DMS53 (cell line): Measurements from ENCODE around the gene SWT1.
"Not testable (repeated sequence)": the region's sequence is repeated elsewhere in the genome, so short reads cannot be mapped to it uniquely, and the experiment has no call there.

Source experiments
- DNase-seq: peaks from one replicate; lab custom pipeline; 2025; lab: John Stamatoyannopoulos, UW

The SWT1 gene

GRCh38 chr1:185250063-185250462, 93.1 kb downstream of the SWT1 start:
- no peak for DNase-seq

GRCh38 chr1:185251928-185252327, 95.0 kb downstream of the SWT1 start:
- not testable (repeated sequence) for DNase-seq

GRCh38 chr1:185252404-185252803, 95.4 kb downstream of the SWT1 start:
- DNase-seq = not testable (repeated sequence)

GRCh38 chr1:185255595-185255994, 98.6 kb downstream of the SWT1 start:
- DNase-seq = not testable (repeated sequence)

- peak; percentile 70 for DNase-seq
Measured at GRCh38 chr1:185257116-185257949, 100.4 kb downstream of the SWT1 start.

GRCh38 chr1:185257950-185258208, 100.9 kb downstream of the SWT1 start:
- DNase-seq = no peak

GRCh38 chr1:185258676-185259075, 101.7 kb downstream of the SWT1 start:
- no peak for DNase-seq

GRCh38 chr1:185260611-185261010, 103.6 kb downstream of the SWT1 start:
- no peak for DNase-seq

GRCh38 chr1:185262151-185262550, 105.2 kb downstream of the SWT1 start:
- no peak for DNase-seq

- no peak for DNase-seq
Measured at GRCh38 chr1:185263292-185263691, 106.3 kb downstream of the SWT1 start.

- no peak for DNase-seq
Measured at GRCh38 chr1:185263780-185264179, 106.8 kb downstream of the SWT1 start.

- DNase-seq = no peak
Measured at GRCh38 chr1:185265314-185265713, 108.3 kb downstream of the SWT1 start.

GRCh38 chr1:185267301-185267700, 110.3 kb downstream of the SWT1 start:
- DNase-seq = no peak

GRCh38 chr1:185267701-185268100, 110.7 kb downstream of the SWT1 start:
- DNase-seq = no peak

- DNase-seq = no peak
Measured at GRCh38 chr1:185268352-185268751, 111.4 kb downstream of the SWT1 start.

- DNase-seq = no peak
Measured at GRCh38 chr1:185271921-185272320, 115.0 kb downstream of the SWT1 start.

GRCh38 chr1:185279571-185279970, 122.6 kb downstream of the SWT1 start:
- peak; percentile 12 for DNase-seq

GRCh38 chr1:185280589-185280988, 123.6 kb downstream of the SWT1 start:
- DNase-seq = no peak

GRCh38 chr1:185281245-185281644, 124.3 kb downstream of the SWT1 start:
- DNase-seq = peak; percentile 83

- no peak for DNase-seq
Measured at GRCh38 chr1:185284116-185284515, 127.1 kb downstream of the SWT1 start.

- DNase-seq = no peak
Measured at GRCh38 chr1:185284533-185285276, 127.7 kb downstream of the SWT1 start.

GRCh38 chr1:185287451-185287850, 130.5 kb downstream of the SWT1 start:
- DNase-seq = no peak

GRCh38 chr1:185288435-185288834, 131.5 kb downstream of the SWT1 start:
- DNase-seq = no peak

GRCh38 chr1:185289880-185290279, 132.9 kb downstream of the SWT1 start:
- DNase-seq = no peak
